Vagina (tissue), 2 donors: ENCODE data around the gene ACTN4. TPM values are rescaled to one million over a fixed set of nuclear protein-coding genes. Genes with fewer than 3 reads are reported as not detected.

Experiments used
- DNase-seq, 2 donors: peaks; one replicate each; pipeline ENCODE4 v3.0.0-alpha.2; 2017; ENCODE audit errors: extremely low spot score in 2 of 2
- H3K27ac ChIP-seq: fragments of 200-600 bp; sonication (generic); one replicate; pipeline ENCODE4 v1.5.1; 2019
- H3K27me3 ChIP-seq: fragments of 200-600 bp; sonication (generic); one replicate; pipeline ENCODE4 v1.5.1; 2019
- H3K36me3 ChIP-seq, 2 donors: fragments of 200-600 bp; sonication (generic); one replicate each; pipeline ENCODE4 v1.5.1; 2017 to 2019
- H3K4me1 ChIP-seq: fragments of 200-600 bp; sonication (generic); one replicate; pipeline ENCODE4 v1.5.1; 2019
- H3K4me3 ChIP-seq, 2 donors: fragments of 200-600 bp; sonication (generic); 1 replicate in 1 of 2; 2 replicates in 1 of 2; pipeline ENCODE4 v1.5.1; 2016 to 2019
- H3K9me3 ChIP-seq: fragments of 200-600 bp; sonication (generic); one replicate; pipeline ENCODE4 v1.5.1; 2019
- POLR2A ChIP-seq, 2 donors: fragments of 450-650 bp; IDR thresholded peaks; one replicate each; pipeline ENCODE4 v1.6.1; 2017; ENCODE audit warnings: antibody characterized with exemption in 2 of 2, mild to moderate bottlenecking in 2 of 2, moderate library complexity in 2 of 2
- POLR2AphosphoS5 ChIP-seq, 2 donors: sonication (generic); formaldehyde crosslinking; IDR thresholded peaks; one replicate each; pipeline ENCODE4 v1.9.0; 2017; ENCODE audit warnings: antibody characterized with exemption in 2 of 2, mild to moderate bottlenecking in 2 of 2, low read depth in 1 of 2; ENCODE audit not compliant: insufficient read depth in 1 of 2
- intact Hi-C: fragments of 100-400 bp; cut with DNase I; formaldehyde crosslinking; loops from one replicate; pipeline ENCODE4 v1.15.1; 2023
- total RNA-seq: library from RNA; depleted of rRNA; stranded (reverse); fragments of >200 nt; gene quantifications from one replicate; pipeline ENCODE4 v1.2.3, GENCODE V29; 2016
- TF ChIP-seq, protein P1 (sequence below), 3 experiments: fragments of 450-650 bp in 2 of 3; fragments of 200-600 bp in 1 of 3; sonication (generic) in 1 of 3; IDR thresholded peaks; one replicate each; pipeline ENCODE4 v1.5.1; 2017 to 2019; ENCODE audit warnings: antibody characterized with exemption in 3 of 3, mild to moderate bottlenecking in 2 of 3, moderate library complexity in 2 of 3

The ACTN4 gene
- total RNA-seq, 1 donor from 2014 or later: 513 TPM

DNA sequence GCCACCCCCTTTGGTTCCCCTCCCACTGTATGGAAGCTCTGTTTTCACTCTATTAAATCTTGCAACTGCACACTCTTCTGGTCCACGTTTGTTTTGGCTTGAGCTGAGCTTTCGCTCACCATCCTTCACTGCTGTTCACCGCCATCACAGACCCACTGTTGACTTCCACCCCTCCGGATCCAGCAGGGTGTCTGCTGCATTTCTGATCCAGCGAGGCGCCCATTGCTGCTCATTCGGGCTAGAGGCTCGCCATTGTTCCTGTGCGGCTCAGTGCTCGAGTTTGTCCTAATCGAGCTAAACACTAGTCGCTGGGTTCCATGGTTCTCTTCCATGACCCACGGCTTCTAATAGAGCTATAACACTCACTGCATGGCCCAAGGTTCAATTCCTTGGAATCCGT lies 42.7 kb downstream of the ACTN4 start:
- H3K9me3 ChIP-seq: no peaks in the 10 kb centered on the region
- H3K27ac ChIP-seq: peak overlapping the region; percentile 98
- no peak for DNase-seq
- H3K4me3 ChIP-seq: no peak overlapping the region
- peaks cover 85% of the 10 kb centered on the region for H3K4me1 ChIP-seq
- peak in 1 of 2 donors; percentile 20 for TF ChIP-seq POLR2AphosphoS5 (IDR thresholded peaks at IDR 0.05; ENCODE audit: insufficient read depth in 1 of 2, low read depth in 1 of 2)
- TF ChIP-seq, protein P1, sequence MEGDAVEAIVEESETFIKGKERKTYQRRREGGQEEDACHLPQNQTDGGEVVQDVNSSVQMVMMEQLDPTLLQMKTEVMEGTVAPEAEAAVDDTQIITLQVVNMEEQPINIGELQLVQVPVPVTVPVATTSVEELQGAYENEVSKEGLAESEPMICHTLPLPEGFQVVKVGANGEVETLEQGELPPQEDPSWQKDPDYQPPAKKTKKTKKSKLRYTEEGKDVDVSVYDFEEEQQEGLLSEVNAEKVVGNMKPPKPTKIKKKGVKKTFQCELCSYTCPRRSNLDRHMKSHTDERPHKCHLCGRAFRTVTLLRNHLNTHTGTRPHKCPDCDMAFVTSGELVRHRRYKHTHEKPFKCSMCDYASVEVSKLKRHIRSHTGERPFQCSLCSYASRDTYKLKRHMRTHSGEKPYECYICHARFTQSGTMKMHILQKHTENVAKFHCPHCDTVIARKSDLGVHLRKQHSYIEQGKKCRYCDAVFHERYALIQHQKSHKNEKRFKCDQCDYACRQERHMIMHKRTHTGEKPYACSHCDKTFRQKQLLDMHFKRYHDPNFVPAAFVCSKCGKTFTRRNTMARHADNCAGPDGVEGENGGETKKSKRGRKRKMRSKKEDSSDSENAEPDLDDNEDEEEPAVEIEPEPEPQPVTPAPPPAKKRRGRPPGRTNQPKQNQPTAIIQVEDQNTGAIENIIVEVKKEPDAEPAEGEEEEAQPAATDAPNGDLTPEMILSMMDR (IDR thresholded peaks at IDR 0.05): no peak
- no peaks in the 10 kb centered on the region for H3K27me3 ChIP-seq
- intact Hi-C loops: loop anchor here (5.0 kb wide), 1 partner anchor 33 kb away; no protein-coding TSS in a partner anchor
- no peaks in the 10 kb centered on the region for H3K36me3 ChIP-seq

DNA sequence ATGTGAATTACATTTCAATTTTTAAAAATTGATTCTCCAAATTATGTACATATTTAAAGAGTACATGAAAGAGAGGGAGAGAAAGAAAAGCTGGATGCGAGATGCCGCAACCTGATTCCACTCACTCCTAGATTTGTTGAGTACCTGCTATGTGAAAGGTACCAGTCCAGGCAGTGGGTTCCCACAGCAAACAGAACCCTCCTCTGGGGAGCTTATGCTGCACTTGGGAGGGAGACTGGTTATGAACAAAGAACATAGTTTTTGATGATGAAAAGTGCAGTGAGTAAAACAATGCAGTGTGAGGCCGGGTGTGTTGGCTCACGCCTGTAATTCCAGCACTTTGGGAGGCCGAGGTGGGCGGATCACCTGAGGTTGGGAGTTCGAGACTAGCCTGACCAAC lies 43.4 kb downstream of the ACTN4 start:
- intact Hi-C loops: loop anchor here (5.0 kb wide), 1 partner anchor 34 kb away; no protein-coding TSS in a partner anchor
- Histone ChIP-seq H3K27me3 (no peaks in the 10 kb centered on the region), H3K27ac (peak overlapping the region; percentile 98), H3K9me3 (no peaks in the 10 kb centered on the region), H3K36me3 (no peaks in the 10 kb centered on the region), H3K4me1 (peaks cover 85% of the 10 kb centered on the region), H3K4me3 (no peak overlapping the region)
- TF ChIP-seq, protein P1 (IDR thresholded peaks at IDR 0.05): no peak
- TF ChIP-seq POLR2A (IDR thresholded peaks at IDR 0.05) (no peak), POLR2AphosphoS5 (IDR thresholded peaks at IDR 0.05; ENCODE audit: insufficient read depth in 1 of 2, low read depth in 1 of 2) (no peak)
- DNase-seq: no peak

DNA sequence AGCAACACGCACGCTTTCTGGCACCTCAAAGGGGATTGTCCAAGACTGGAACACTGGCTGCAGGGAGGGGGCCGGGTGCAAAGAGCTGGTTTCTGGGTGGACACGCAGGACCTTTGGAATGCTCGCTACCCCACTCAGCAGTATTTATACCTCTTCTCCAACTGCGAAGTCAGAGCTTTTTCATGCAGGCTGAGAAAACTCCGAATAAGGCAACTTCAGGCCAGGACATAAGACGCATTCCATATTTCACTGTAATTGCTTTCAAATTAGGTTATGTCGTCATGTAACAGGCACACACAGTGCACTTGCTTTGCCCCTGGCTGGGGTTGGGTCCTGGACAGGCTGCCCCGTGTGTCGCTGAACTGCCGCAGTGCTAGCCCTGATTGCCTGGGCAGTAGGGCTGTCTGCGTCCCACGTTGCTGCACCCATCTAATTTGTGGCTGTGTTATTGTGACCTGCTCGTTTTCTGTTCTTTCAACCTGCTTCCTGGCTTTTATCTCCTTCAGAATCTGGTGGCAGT lies 44.5 kb downstream of the ACTN4 start:
- peaks cover 85% of the 10 kb centered on the region for H3K4me1 ChIP-seq
- no peaks in the 10 kb centered on the region for H3K36me3 ChIP-seq
- peak overlapping the region; percentile 98 for H3K27ac ChIP-seq
- TF ChIP-seq, protein P1 (IDR thresholded peaks at IDR 0.05): no peak
- TF ChIP-seq POLR2AphosphoS5 (IDR thresholded peaks at IDR 0.05; ENCODE audit: insufficient read depth in 1 of 2, low read depth in 1 of 2): peak; percentile 65 to 70
- H3K4me3 ChIP-seq: no peak overlapping the region
- DNase-seq: no peak
- intact Hi-C loops: loop anchor here (5.0 kb wide), 1 partner anchor 35 kb away; no protein-coding TSS in a partner anchor
- H3K27me3 ChIP-seq: no peaks in the 10 kb centered on the region
- no peaks in the 10 kb centered on the region for H3K9me3 ChIP-seq

DNA sequence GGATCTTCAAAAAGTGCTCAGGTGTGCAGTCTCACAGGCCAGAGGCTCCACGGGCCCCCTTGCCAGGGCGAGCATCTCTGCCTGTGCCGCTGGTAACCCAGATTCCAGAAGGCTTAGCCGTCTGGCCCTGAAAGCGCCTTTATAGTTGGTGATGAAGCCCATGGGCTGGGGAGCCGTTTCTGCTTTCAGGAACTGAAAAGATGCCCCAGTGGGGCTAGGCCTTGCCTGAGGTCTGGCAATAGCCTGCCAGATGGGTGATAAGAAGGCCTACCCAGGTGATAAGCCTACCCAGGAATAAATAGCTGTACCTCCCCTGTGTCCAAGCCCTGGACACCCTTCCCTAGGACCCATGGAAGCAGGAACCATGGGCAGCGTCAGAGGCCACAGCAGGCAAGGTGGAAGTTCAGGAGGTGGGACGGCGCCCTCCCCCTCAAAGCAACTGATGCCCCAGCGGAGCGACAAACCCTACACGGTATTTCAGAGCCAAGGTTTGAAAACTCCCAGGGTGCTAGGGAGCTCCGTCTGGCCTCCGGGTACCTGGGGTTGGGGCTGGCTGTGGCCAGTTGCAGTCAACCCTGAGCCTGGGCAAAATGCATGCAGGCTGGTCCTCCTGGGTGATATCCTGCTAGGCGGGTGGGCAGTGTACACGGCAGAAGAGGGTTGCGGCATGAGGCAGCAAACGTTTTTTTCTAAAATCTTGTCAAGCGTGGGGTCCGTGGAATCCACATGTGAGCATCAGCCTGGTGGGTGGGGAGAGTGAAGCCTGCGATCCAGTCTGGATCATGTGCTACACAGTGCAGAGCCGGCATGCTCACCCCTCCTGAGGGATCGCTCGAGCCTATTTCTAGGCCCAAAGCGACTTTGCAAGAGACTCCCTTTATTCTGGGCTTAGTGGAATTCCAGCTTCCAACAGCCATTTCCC lies 45.3 kb downstream of the ACTN4 start:
- Histone ChIP-seq H3K4me3 (no peak overlapping the region), H3K27ac (peak overlapping the region; percentile 90), H3K27me3 (no peaks in the 10 kb centered on the region), H3K9me3 (no peaks in the 10 kb centered on the region), H3K4me1 (peaks cover 85% of the 10 kb centered on the region), H3K36me3 (no peaks in the 10 kb centered on the region)
- intact Hi-C loops: loop anchor here (5.0 kb wide), 1 partner anchor 35 kb away; no protein-coding TSS in a partner anchor
- no peak for DNase-seq
- TF ChIP-seq POLR2A (IDR thresholded peaks at IDR 0.05): no peak
- TF ChIP-seq, protein P1 (IDR thresholded peaks at IDR 0.05): no peak
